H1 (cell line): ENCODE measurements around the gene SLC22A23. TPM values are rescaled to one million over a fixed set of nuclear protein-coding genes. Genes with fewer than 3 reads are reported as not detected.

Experiments
- CTCF ChIA-PET: fragments of 300-600 bp; sonication (Branson Sonifier 250); formaldehyde crosslinking; loops from one replicate; lab custom pipeline; 2021; ENCODE audit not compliant: partially characterized antibody; lab: Charles Lee
- POLR2A ChIA-PET: fragments of 300-600 bp; sonication (Branson Sonifier 250); formaldehyde crosslinking; loops from one replicate; lab custom pipeline; 2021; ENCODE audit warnings: inconsistent platforms; ENCODE audit not compliant: partially characterized antibody; lab: Charles Lee
- DNase-seq, 2 experiments: peaks; one replicate each; pipeline versions ENCODE4 v3.0.0 to v3.0.0-alpha.2; 2010 to 2022; ENCODE audit warnings: low spot score in 2 of 2, low read depth in 1 of 2, mixed read lengths in 1 of 2
- FAIRE-seq: peaks from 2 replicates; lab custom pipeline; 2011; peaks lifted over from hg19 to GRCh38; lab: Jason Lieb, UNC
- H2AFZ ChIP-seq: 2 replicates; pipeline ENCODE4 v1.8.1; 2012; ENCODE audit warnings: low read length, inconsistent platforms
- H2AK5ac ChIP-seq: 2 replicates; pipeline ENCODE4 v1.6.1; 2013; ENCODE audit warnings: low read depth, low read length
- H2BK120ac ChIP-seq: replicated peaks from 2 replicates; pipeline ENCODE3; 2013; ENCODE audit warnings: low read depth, low read length, inconsistent platforms
- H2BK12ac ChIP-seq: 2 replicates; pipeline ENCODE4 v1.6.1; 2013; ENCODE audit warnings: low read depth, low read length
- H2BK15ac ChIP-seq: 2 replicates; pipeline ENCODE4 v1.6.1; 2013; ENCODE audit warnings: low read length
- H2BK20ac ChIP-seq: 2 replicates; pipeline ENCODE4 v1.6.1; 2013; ENCODE audit warnings: low read length
- H2BK5ac ChIP-seq: 2 replicates; pipeline ENCODE4 v1.6.1; 2013; ENCODE audit warnings: low read depth, low read length
- H3K14ac ChIP-seq: 2 replicates; pipeline ENCODE4 v1.6.1; 2013; ENCODE audit warnings: inconsistent platforms; ENCODE audit not compliant: insufficient read length
- H3K18ac ChIP-seq: 2 replicates; pipeline ENCODE4 v1.6.1; 2013; ENCODE audit warnings: low read length; ENCODE audit errors: extremely low read depth
- H3K23ac ChIP-seq: 2 replicates; pipeline ENCODE4 v1.6.1; 2013; ENCODE audit warnings: inconsistent platforms; ENCODE audit not compliant: insufficient read length
- H3K23me2 ChIP-seq: 2 replicates; pipeline ENCODE4 v1.6.1; 2013; ENCODE audit warnings: low read depth, low read length
- H3K27ac ChIP-seq: 2 replicates; pipeline ENCODE4 v1.6.1; 2011; ENCODE audit warnings: low read depth, low read length, inconsistent platforms
- H3K27me3 ChIP-seq, 4 experiments: replicated peaks in 1 of 4; 1 replicate in 1 of 4; 2 replicates in 3 of 4; pipeline versions ENCODE4 v1.6.1 to v1.8.1; 2011 to 2013; ENCODE audit warnings: low read length in 3 of 4, mild to moderate bottlenecking in 3 of 4, inconsistent platforms in 2 of 4, mixed read lengths in 2 of 4, moderate library complexity in 1 of 4; ENCODE audit not compliant: control insufficient read depth in 3 of 4, insufficient read depth in 3 of 4; ENCODE audit errors: extremely low read depth in 1 of 4
- H3K36me3 ChIP-seq, 4 experiments: 2 replicates each; pipeline versions ENCODE4 v1.6.1 to v1.8.1; 2011 to 2013; ENCODE audit warnings: mild to moderate bottlenecking in 4 of 4, low read length in 3 of 4, moderate library complexity in 2 of 4, control low read depth in 1 of 4, inconsistent platforms in 1 of 4; ENCODE audit not compliant: insufficient read depth in 4 of 4, control insufficient read depth in 2 of 4
- H3K4ac ChIP-seq: replicated peaks from 2 replicates; pipeline ENCODE3; 2013; ENCODE audit warnings: low read length, low read depth, mixed read lengths, inconsistent platforms; ENCODE audit not compliant: insufficient read length
- H3K4me1 ChIP-seq, 4 experiments: replicated peaks in 1 of 4; 1 replicate in 1 of 4; 2 replicates in 3 of 4; pipeline versions ENCODE4 v1.6.1 to v1.8.1; 2011 to 2013; ENCODE audit warnings: low read length in 3 of 4, inconsistent platforms in 2 of 4, mixed read lengths in 1 of 4; ENCODE audit not compliant: insufficient read depth in 4 of 4, control insufficient read depth in 3 of 4
- H3K4me2 ChIP-seq, 2 experiments: 2 replicates each; pipeline versions ENCODE4 v1.6.1 to v1.8.1; 2011 to 2013; ENCODE audit warnings: low read depth in 2 of 2, low read length in 2 of 2, control low read depth in 1 of 2, inconsistent platforms in 1 of 2, mild to moderate bottlenecking in 1 of 2; ENCODE audit not compliant: insufficient read depth in 1 of 2
- H3K4me3 ChIP-seq, 4 experiments: fragments of 200-600, 300-600 bp in 1 of 4; sonication (generic), shearing (Covaris generic), sonication (Bioruptor Twin) in 1 of 4; 2 replicates each; pipeline versions ENCODE4 v1.5.1 to v1.8.1; 2011 to 2016; ENCODE audit warnings: low read length in 4 of 4, low read depth in 3 of 4, control low read depth in 2 of 4, inconsistent platforms in 2 of 4, mild to moderate bottlenecking in 2 of 4, mixed read lengths in 1 of 4, moderate library complexity in 1 of 4; ENCODE audit not compliant: insufficient read depth in 2 of 4; ENCODE audit errors: extremely low read depth in 1 of 4
- H3K56ac ChIP-seq: replicated peaks from 2 replicates; pipeline ENCODE3; 2013; ENCODE audit warnings: low read depth, mild to moderate bottlenecking, mixed read lengths, low read length, inconsistent platforms; ENCODE audit not compliant: insufficient read length
- H3K79me1 ChIP-seq: 2 replicates; pipeline ENCODE4 v1.6.1; 2013; ENCODE audit warnings: low read depth, low read length, control low read depth
- H3K79me2 ChIP-seq, 2 experiments: 2 replicates each; pipeline versions ENCODE4 v1.6.1 to v1.8.1; 2012 to 2013; ENCODE audit warnings: low read length in 2 of 2, mild to moderate bottlenecking in 2 of 2, inconsistent platforms in 1 of 2; ENCODE audit not compliant: insufficient read depth in 2 of 2, control insufficient read depth in 1 of 2
- H3K9ac ChIP-seq, 4 experiments: replicated peaks in 1 of 4; 1 replicate in 1 of 4; 2 replicates in 3 of 4; pipeline versions ENCODE4 v1.6.1 to v1.8.1; 2011 to 2013; ENCODE audit warnings: low read depth in 3 of 4, low read length in 3 of 4, control low read depth in 2 of 4, mild to moderate bottlenecking in 2 of 4, moderate library complexity in 2 of 4, inconsistent platforms in 1 of 4; ENCODE audit errors: extremely low read depth in 1 of 4
- H3K9me3 ChIP-seq, 2 experiments: 2 replicates each; pipeline versions ENCODE4 v1.6.1 to v1.8.1; 2012 to 2013; ENCODE audit warnings: mild to moderate bottlenecking in 2 of 2, moderate library complexity in 2 of 2, control low read depth in 1 of 2, inconsistent platforms in 1 of 2, low read depth in 1 of 2, low read length in 1 of 2, mixed read lengths in 1 of 2; ENCODE audit not compliant: insufficient read depth in 2 of 2
- H4K20me1 ChIP-seq, 2 experiments: replicated peaks in 1 of 2; 2 replicates each; pipeline versions ENCODE3 to v1.8.1; 2011 to 2013; ENCODE audit warnings: inconsistent platforms in 2 of 2, low read length in 2 of 2, mild to moderate bottlenecking in 1 of 2; ENCODE audit not compliant: insufficient read depth in 2 of 2, control insufficient read depth in 1 of 2
- H4K5ac ChIP-seq: 2 replicates; pipeline ENCODE4 v1.6.1; 2013; ENCODE audit warnings: low read length, low read depth, mixed read lengths, inconsistent platforms; ENCODE audit not compliant: insufficient read length
- H4K8ac ChIP-seq: 2 replicates; pipeline ENCODE4 v1.8.0; 2013; ENCODE audit warnings: mild to moderate bottlenecking, moderate library complexity, low read length, inconsistent platforms; ENCODE audit not compliant: insufficient read depth; ENCODE audit errors: extremely low read depth
- H4K91ac ChIP-seq: replicated peaks from 2 replicates; pipeline ENCODE3; 2013; ENCODE audit warnings: low read length, mixed read lengths, inconsistent platforms; ENCODE audit not compliant: insufficient read length
- EGR1 ChIP-seq: IDR thresholded peaks from 2 replicates; pipeline ENCODE4 v1.6.1; 2011; ENCODE audit warnings: low read depth, low read length, borderline replicate concordance
- FOSL1 ChIP-seq: IDR thresholded peaks from 2 replicates; pipeline ENCODE4 v1.6.1; 2011; ENCODE audit warnings: mild to moderate bottlenecking, low read depth, low read length, moderate library complexity; ENCODE audit not compliant: insufficient read depth
- JUND ChIP-seq: IDR thresholded peaks from 2 replicates; pipeline ENCODE4 v1.6.1; 2011; ENCODE audit warnings: mild to moderate bottlenecking, improper control_type of control experiment, low read length
- KDM4A ChIP-seq: IDR thresholded peaks from one replicate; pipeline ENCODE4 v1.7.1; 2012; ENCODE audit warnings: low read depth, mild to moderate bottlenecking, moderate library complexity, low read length, inconsistent platforms; ENCODE audit not compliant: severe bottlenecking
- SIRT6 ChIP-seq: IDR thresholded peaks from one replicate; pipeline ENCODE4 v1.7.1; 2012; ENCODE audit warnings: low read length, inconsistent platforms
- SRF ChIP-seq: IDR thresholded peaks from 2 replicates; pipeline ENCODE4 v1.6.1; 2011; ENCODE audit warnings: mild to moderate bottlenecking, low read depth, low read length, moderate library complexity
- WGBS, 2 experiments: shearing (Covaris generic) in 1 of 2; methylation state at CpG; one replicate each; pipeline versions ENCODE4 v1.1.6 to v1.1.7; 2013 to 2015; ENCODE audit warnings: low lambda C conversion rate in 2 of 2, mixed read lengths in 2 of 2, inconsistent platforms in 1 of 2, low coverage in 1 of 2, missing lambda C conversion rate in 1 of 2; ENCODE audit not compliant: insufficient replicate concordance in 2 of 2, insufficient coverage in 1 of 2, insufficient read length in 1 of 2; ENCODE audit errors: extremely low coverage in 1 of 2, missing lambda C conversion rate in 1 of 2; 5-methylcytosine and 5-hydroxymethylcytosine counted together
- polyA plus RNA-seq, 7 experiments: library from polyadenylated mRNA; depleted of rRNA in 3 of 7; stranded (reverse) in 5 of 7; unstranded in 2 of 7; fragments of >200 nt in 5 of 7; fragments of 200-250 nt in 2 of 7; gene quantifications; 1 replicate in 5 of 7; 2 replicates in 1 of 7; 4 replicates in 1 of 7; pipeline versions ENCODE4 v1.2.1 to v1.2.3, GENCODE V29; 2011 to 2013; ENCODE audit warnings: missing spikeins in 2 of 7, mixed read lengths in 2 of 7
- total RNA-seq: library from RNA; stranded (reverse); fragmentation: NEBNext Ultra II Directional; extraction: Animal tissue kit (Norgen Biotek cat#: 25700); gene quantifications from 2 replicates; pipeline ENCODE4 v1.2.1, GENCODE V29; 2021
- TF ChIP-seq, protein P1 (sequence below): IDR thresholded peaks from 2 replicates; pipeline ENCODE4 v1.6.1; 2012; ENCODE audit warnings: inconsistent platforms

SLC22A23 gene
- total and polyA plus RNA-seq, 2 of the 8 experiments (the other 6 are each of a cell fraction or from before 2014, with no cell fraction given) = 9.9 to 38.4 TPM

DNA sequence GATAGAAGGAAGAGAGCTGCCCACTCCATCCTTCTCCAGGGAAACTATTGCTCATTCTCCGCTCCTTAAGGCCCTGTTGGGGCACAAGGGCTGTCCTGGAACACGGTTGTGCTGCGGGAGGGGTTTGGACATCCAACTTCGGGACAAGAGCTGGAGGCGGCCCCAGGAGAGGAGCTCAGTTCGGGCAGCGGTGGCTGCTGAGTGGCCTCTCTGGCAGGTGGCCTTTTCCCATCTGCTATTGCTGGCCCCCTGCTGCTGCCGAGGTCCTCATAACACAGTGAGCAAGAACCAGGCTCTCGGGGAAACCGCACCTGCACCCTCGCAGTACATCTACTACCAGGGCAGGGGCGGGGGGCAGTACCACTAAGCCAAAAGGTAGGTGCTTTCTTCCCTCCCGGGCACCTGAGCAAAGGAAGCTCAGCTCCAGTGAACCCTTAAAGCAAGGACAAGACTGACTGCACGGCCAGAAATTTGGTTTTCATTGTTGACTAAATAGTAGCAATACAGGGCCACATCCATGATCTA lies 134.4 kb downstream of the SLC22A23 start:
- no peak overlapping the region for H3K27ac ChIP-seq
- H3K9ac ChIP-seq = no peak overlapping the region
- no peak overlapping the region for H2BK20ac ChIP-seq
- no peak overlapping the region for H2AK5ac ChIP-seq
- no peak overlapping the region for H4K91ac ChIP-seq
- no peak overlapping the region for H3K4me3 ChIP-seq
- peaks cover 0 to 2% (median 0%) of the 10 kb centered on the region in 4 experiments; a peak in 1 of 8 replicates for H3K36me3 ChIP-seq
- no peak overlapping the region for H3K56ac ChIP-seq
- no peak overlapping the region for H2BK120ac ChIP-seq
- peaks cover 2% of the 10 kb centered on the region for H3K79me1 ChIP-seq
- peaks cover 0 to 2% of the 10 kb centered on the region in 2 experiments for H4K20me1 ChIP-seq
- DNase-seq = no peak
- H2AFZ ChIP-seq = no peak overlapping the region
- no peak overlapping the region for H4K5ac ChIP-seq
- H3K79me2 ChIP-seq = no peaks in the 10 kb centered on the region; a peak in 1 of 4 replicates
- no peak overlapping the region for H3K4ac ChIP-seq
- H2BK12ac ChIP-seq = no peak overlapping the region
- CTCF ChIA-PET = interaction anchor here (1.0 to 2.8 kb wide), 7 partner anchors 8 to 410 kb away, joined by 3 to 10 read pairs (median 4); no protein-coding TSS in a partner anchor
- no peak for FAIRE-seq
- H3K9me3 ChIP-seq = no peaks in the 10 kb centered on the region
- WGBS, 2 experiments = 89% methylated on average over 14 of the region's 14 CpGs; no CpG with 5 or more reads in 1 of the 2 experiments
- H4K8ac ChIP-seq = no peak overlapping the region; the same call in 1 of the 2 replicates
- no peaks in the 10 kb centered on the region for H3K27me3 ChIP-seq
- H3K18ac ChIP-seq = no peak overlapping the region
- TF ChIP-seq KDM4A = no peak
- TF ChIP-seq, protein P1, sequence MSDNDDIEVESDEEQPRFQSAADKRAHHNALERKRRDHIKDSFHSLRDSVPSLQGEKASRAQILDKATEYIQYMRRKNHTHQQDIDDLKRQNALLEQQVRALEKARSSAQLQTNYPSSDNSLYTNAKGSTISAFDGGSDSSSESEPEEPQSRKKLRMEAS = no peak
- TF ChIP-seq EGR1 = no peak
- TF ChIP-seq SRF = no peak
- TF ChIP-seq SIRT6 = no peak
- TF ChIP-seq FOSL1 = no peak
- no peak for TF ChIP-seq JUND
- TF ChIP-seq, all 59 proteins: peak for 0
- Histone ChIP-seq H3K23ac (no peak overlapping the region), H2BK5ac (no peak overlapping the region), H3K4me1 (peaks cover 0 to 5% (median 2%) of the 10 kb centered on the region in 4 experiments; a peak in 1 of 7 replicates), H2BK15ac (no peak overlapping the region), H3K14ac (no peak overlapping the region), H3K4me2 (no peak overlapping the region), H3K23me2 (no peaks in the 10 kb centered on the region)
- POLR2A ChIA-PET = no interaction called here
